ENCODE measurements around the gene IFT172. TPM values are rescaled to one million over a fixed set of nuclear protein-coding genes. Genes with fewer than 3 reads are reported as not detected.

IFT172 gene
- total RNA-seq, 1 donor from 2014 or later = 30.7 TPM

DNA sequence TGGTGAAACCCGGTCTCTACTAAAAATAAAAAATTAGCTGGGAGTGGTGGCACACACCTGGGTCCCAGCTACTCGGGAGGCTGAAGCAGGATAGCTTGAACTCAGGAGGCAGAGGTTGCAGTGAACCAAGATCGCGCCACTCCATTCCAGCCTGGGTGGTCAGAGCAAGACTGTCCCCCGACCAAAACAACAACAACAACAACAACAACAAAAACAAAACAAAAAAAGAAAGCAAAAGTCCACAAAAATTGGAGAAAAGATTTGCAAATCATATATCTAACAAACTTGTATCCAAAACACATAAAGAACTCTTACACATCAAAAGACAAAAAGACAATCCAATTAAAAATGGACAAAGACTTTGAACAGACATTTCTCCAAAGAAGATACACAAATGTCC is 90.6 kb downstream of the IFT172 start:
- no peaks in the 10 kb centered on the region for H3K9me3 ChIP-seq
- peaks cover 12% of the 10 kb centered on the region for H3K4me1 ChIP-seq
- H3K4me3 ChIP-seq = no peak overlapping the region
- intact Hi-C loops (cut with DNase I) = no loop called here
- no peak for DNase-seq (ENCODE audit: extremely low spot score in 2 of 2)
- no peaks in the 10 kb centered on the region for H3K27me3 ChIP-seq
- TF ChIP-seq POLR2AphosphoS5 (IDR thresholded peaks at IDR 0.05; ENCODE audit: insufficient read depth in 1 of 2, low read depth in 1 of 2) = no peak
- no peaks in the 10 kb centered on the region for H3K36me3 ChIP-seq
- no peak overlapping the region for H3K27ac ChIP-seq

Small RNA genes within 50 kb of the gene (small RNA-seq; reads per million reads assigned to genes)
- gene RNU6-986P = not detected

Other genes with a start within 250 kb of the IFT172 start
- gene SLC30A3, start 226.7 kb downstream of the IFT172 start, total RNA-seq = 1.2 TPM
- gene DNAJC5G, start 214.3 kb downstream of the IFT172 start, total RNA-seq = 1.5 TPM
- 2.5 TPM for gene TRIM54, start 207.3 kb downstream of the IFT172 start, total RNA-seq
- gene UCN, start 181.3 kb downstream of the IFT172 start, total RNA-seq = 3.2 TPM
- 55.7 TPM for gene MPV17, start 166.6 kb downstream of the IFT172 start, total RNA-seq
- gene GTF3C2, start 133.0 kb downstream of the IFT172 start, total RNA-seq = 67.5 TPM
- 37.1 TPM for gene EIF2B4, start 119.4 kb downstream of the IFT172 start, total RNA-seq
- 99.2 TPM for gene SNX17, start 119.1 kb downstream of the IFT172 start, total RNA-seq
- gene ZNF513, start 109.0 kb downstream of the IFT172 start, total RNA-seq = 17.4 TPM
- 45.4 TPM for gene PPM1G, start 80.2 kb downstream of the IFT172 start, total RNA-seq
- 62.6 TPM for gene NRBP1, start 61.1 kb downstream of the IFT172 start, total RNA-seq
- gene KRTCAP3, start 47.4 kb downstream of the IFT172 start, total RNA-seq = 3.9 TPM
- gene FNDC4, start 5.5 kb upstream of the IFT172 start, total RNA-seq = 18.2 TPM
- gene GCKR, start 7.1 kb upstream of the IFT172 start, total RNA-seq = 0.98 TPM
- gene ZNF512, start 93.3 kb upstream of the IFT172 start, total RNA-seq = 35.4 TPM
- gene CCDC121, start 139.3 kb upstream of the IFT172 start, total RNA-seq = 2.5 TPM
- 30.0 TPM for gene GPN1, start 139.3 kb upstream of the IFT172 start, total RNA-seq
- 26.5 TPM for gene SUPT7L, start 173.9 kb upstream of the IFT172 start, total RNA-seq
- 21.9 TPM for gene SLC4A1AP, start 174.1 kb upstream of the IFT172 start, total RNA-seq